ENCODE measurements around the gene GLI1. TPM values are rescaled to one million over a fixed set of nuclear protein-coding genes. Genes with fewer than 3 reads are reported as not detected.

GLI1 gene
- total RNA-seq, 1 experiment from 2014 or later: 22.4 TPM

DNA sequence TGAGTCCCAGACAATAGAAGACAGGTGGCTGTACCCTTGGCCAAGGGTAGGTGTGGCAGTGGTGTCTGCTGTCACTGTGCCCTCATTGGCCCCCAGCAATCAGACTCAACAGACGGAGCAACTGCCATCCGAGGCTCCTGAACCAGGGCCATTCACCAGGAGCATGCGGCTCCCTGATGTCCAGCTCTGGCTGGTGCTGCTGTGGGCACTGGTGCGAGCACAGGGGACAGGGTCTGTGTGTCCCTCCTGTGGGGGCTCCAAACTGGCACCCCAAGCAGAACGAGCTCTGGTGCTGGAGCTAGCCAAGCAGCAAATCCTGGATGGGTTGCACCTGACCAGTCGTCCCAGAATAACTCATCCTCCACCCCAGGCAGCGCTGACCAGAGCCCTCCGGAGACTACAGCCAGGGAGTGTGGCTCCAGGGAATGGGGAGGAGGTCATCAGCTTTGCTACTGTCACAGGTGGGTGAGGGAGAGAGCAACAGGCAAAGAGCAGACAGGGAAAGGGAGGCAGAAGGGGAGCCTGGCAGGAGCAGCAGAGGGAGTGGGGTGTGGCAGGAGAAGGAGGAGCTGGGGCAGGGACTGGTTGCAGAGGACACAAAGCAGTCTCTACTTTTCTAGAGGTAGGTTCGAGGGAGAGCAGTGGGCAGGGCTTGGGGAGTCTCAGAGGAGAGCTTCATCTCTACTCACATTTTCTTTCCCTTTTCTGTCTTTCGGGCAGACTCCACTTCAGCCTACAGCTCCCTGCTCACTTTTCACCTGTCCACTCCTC is 4.0 kb upstream of the GLI1 start:
- no TSS peak for BruUV-seq (replicated peaks)
- TF ChIP-seq, protein P1, sequence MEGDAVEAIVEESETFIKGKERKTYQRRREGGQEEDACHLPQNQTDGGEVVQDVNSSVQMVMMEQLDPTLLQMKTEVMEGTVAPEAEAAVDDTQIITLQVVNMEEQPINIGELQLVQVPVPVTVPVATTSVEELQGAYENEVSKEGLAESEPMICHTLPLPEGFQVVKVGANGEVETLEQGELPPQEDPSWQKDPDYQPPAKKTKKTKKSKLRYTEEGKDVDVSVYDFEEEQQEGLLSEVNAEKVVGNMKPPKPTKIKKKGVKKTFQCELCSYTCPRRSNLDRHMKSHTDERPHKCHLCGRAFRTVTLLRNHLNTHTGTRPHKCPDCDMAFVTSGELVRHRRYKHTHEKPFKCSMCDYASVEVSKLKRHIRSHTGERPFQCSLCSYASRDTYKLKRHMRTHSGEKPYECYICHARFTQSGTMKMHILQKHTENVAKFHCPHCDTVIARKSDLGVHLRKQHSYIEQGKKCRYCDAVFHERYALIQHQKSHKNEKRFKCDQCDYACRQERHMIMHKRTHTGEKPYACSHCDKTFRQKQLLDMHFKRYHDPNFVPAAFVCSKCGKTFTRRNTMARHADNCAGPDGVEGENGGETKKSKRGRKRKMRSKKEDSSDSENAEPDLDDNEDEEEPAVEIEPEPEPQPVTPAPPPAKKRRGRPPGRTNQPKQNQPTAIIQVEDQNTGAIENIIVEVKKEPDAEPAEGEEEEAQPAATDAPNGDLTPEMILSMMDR (conservative IDR thresholded peaks at IDR 0.05; ENCODE audit: low read depth, low read length): no peak
- TF ChIP-seq EZH2 (IDR thresholded peaks at IDR 0.05; ENCODE audit: borderline replicate concordance, low read depth, low read length, poor library complexity, severe bottlenecking): no peak
- POLR2A ChIA-PET (ENCODE audit: low non-redundant PET): interaction anchor here (0.6 kb wide), 1 partner anchor 14 kb away, joined by 7 read pairs; no protein-coding TSS in a partner anchor
- CTCF ChIA-PET: interaction anchor here (0.6 to 1.2 kb wide), 2 partner anchors 148 to 279 kb away, joined by 6 to 13 read pairs; no protein-coding TSS in a partner anchor
- intact Hi-C loops (cut with micrococcal nuclease; ENCODE audit: unreplicated experiment): no loop called here
- H3K9me3 ChIP-seq (ENCODE audit: low read depth, low read length, poor library complexity, severe bottlenecking): no peaks in the 10 kb centered on the region
- no peak for DNase-seq (ENCODE audit: low spot score)
- H3K27me3 ChIP-seq (replicated peaks; ENCODE audit: insufficient read depth, low read depth, low read length, poor library complexity): no peaks in the 10 kb centered on the region
- peak overlapping the region; percentile 66 for H3K27ac ChIP-seq (ENCODE audit: low read depth, low read length, poor library complexity, severe bottlenecking)
- no peak overlapping the region for H3K4me3 ChIP-seq (ENCODE audit: low read depth, low read length, poor library complexity, severe bottlenecking)
- H3K36me3 ChIP-seq (ENCODE audit: insufficient read depth, low read length, poor library complexity, severe bottlenecking): no peaks in the 10 kb centered on the region
- peaks cover 37% of the 10 kb centered on the region for H3K4me1 ChIP-seq (ENCODE audit: insufficient read depth, low read length, poor library complexity, severe bottlenecking)

DNA sequence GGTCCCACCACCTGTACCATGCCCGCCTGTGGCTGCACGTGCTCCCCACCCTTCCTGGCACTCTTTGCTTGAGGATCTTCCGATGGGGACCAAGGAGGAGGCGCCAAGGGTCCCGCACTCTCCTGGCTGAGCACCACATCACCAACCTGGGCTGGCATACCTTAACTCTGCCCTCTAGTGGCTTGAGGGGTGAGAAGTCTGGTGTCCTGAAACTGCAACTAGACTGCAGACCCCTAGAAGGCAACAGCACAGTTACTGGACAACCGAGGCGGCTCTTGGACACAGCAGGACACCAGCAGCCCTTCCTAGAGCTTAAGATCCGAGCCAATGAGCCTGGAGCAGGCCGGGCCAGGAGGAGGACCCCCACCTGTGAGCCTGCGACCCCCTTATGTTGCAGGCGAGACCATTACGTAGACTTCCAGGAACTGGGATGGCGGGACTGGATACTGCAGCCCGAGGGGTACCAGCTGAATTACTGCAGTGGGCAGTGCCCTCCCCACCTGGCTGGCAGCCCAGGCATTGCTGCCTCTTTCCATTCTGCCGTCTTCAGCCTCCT is 3.4 kb upstream of the GLI1 start:
- CTCF ChIA-PET: interaction anchor here (1.2 kb wide), 1 partner anchor 148 kb away, joined by 13 read pairs; no protein-coding TSS in a partner anchor
- no TSS peak for BruUV-seq (replicated peaks)
- POLR2A ChIA-PET (ENCODE audit: low non-redundant PET): no interaction called here
- no peaks in the 10 kb centered on the region for H3K36me3 ChIP-seq (ENCODE audit: insufficient read depth, low read length, poor library complexity, severe bottlenecking)
- peak; percentile 73 for DNase-seq (ENCODE audit: low spot score)
- peaks cover 43% of the 10 kb centered on the region for H3K4me1 ChIP-seq (ENCODE audit: insufficient read depth, low read length, poor library complexity, severe bottlenecking)
- no peak overlapping the region for H3K4me3 ChIP-seq (ENCODE audit: low read depth, low read length, poor library complexity, severe bottlenecking)
- H3K27ac ChIP-seq (ENCODE audit: low read depth, low read length, poor library complexity, severe bottlenecking): no peak overlapping the region
- no peak for TF ChIP-seq EZH2 (IDR thresholded peaks at IDR 0.05; ENCODE audit: borderline replicate concordance, low read depth, low read length, poor library complexity, severe bottlenecking)
- TF ChIP-seq, protein P1 (conservative IDR thresholded peaks at IDR 0.05; ENCODE audit: low read depth, low read length): peak; percentile 78
- no peaks in the 10 kb centered on the region for H3K27me3 ChIP-seq (replicated peaks; ENCODE audit: insufficient read depth, low read depth, low read length, poor library complexity)
- intact Hi-C loops (cut with micrococcal nuclease; ENCODE audit: unreplicated experiment): no loop called here
- H3K9me3 ChIP-seq (ENCODE audit: low read depth, low read length, poor library complexity, severe bottlenecking): no peaks in the 10 kb centered on the region

DNA sequence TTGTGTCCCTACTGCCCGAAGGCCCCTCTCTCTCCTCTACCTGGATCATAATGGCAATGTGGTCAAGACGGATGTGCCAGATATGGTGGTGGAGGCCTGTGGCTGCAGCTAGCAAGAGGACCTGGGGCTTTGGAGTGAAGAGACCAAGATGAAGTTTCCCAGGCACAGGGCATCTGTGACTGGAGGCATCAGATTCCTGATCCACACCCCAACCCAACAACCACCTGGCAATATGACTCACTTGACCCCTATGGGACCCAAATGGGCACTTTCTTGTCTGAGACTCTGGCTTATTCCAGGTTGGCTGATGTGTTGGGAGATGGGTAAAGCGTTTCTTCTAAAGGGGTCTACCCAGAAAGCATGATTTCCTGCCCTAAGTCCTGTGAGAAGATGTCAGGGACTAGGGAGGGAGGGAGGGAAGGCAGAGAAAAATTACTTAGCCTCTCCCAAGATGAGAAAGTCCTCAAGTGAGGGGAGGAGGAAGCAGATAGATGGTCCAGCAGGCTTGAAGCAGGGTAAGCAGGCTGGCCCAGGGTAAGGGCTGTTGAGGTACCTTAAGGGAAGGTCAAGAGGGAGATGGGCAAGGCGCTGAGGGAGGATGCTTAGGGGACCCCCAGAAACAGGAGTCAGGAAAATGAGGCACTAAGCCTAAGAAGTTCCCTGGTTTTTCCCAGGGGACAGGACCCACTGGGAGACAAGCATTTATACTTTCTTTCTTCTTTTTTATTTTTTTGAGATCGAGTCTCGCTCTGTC is 2.7 kb upstream of the GLI1 start:
- BruUV-seq (replicated peaks): no TSS peak
- H3K9me3 ChIP-seq (ENCODE audit: low read depth, low read length, poor library complexity, severe bottlenecking): no peaks in the 10 kb centered on the region
- H3K4me3 ChIP-seq (ENCODE audit: low read depth, low read length, poor library complexity, severe bottlenecking): no peak overlapping the region
- intact Hi-C loops (cut with micrococcal nuclease; ENCODE audit: unreplicated experiment): no loop called here
- H3K36me3 ChIP-seq (ENCODE audit: insufficient read depth, low read length, poor library complexity, severe bottlenecking): no peaks in the 10 kb centered on the region
- POLR2A ChIA-PET (ENCODE audit: low non-redundant PET): no interaction called here
- TF ChIP-seq, protein P1 (conservative IDR thresholded peaks at IDR 0.05; ENCODE audit: low read depth, low read length): no peak
- no peak for TF ChIP-seq EZH2 (IDR thresholded peaks at IDR 0.05; ENCODE audit: borderline replicate concordance, low read depth, low read length, poor library complexity, severe bottlenecking)
- H3K27ac ChIP-seq (ENCODE audit: low read depth, low read length, poor library complexity, severe bottlenecking): peak overlapping the region; percentile 57
- H3K27me3 ChIP-seq (replicated peaks; ENCODE audit: insufficient read depth, low read depth, low read length, poor library complexity): no peaks in the 10 kb centered on the region
- DNase-seq (ENCODE audit: low spot score): no peak
- peaks cover 44% of the 10 kb centered on the region for H3K4me1 ChIP-seq (ENCODE audit: insufficient read depth, low read length, poor library complexity, severe bottlenecking)
- CTCF ChIA-PET: no interaction called here
